T-helper 2 cell treated with Interferon-gamma antibody and Interleukin-4, amounts not matched to agents 5 μg/mL and 100 μg/mL, for 36 hours (primary cell): ENCODE results near the gene IL17REL.
"Not testable (repeated sequence)": the region's sequence is repeated elsewhere in the genome, so short reads cannot be mapped to it uniquely, and the experiment has no call there.

Experiments used
- DNase-seq: peaks from one replicate; pipeline ENCODE4 v3.0.0; 2021; ENCODE audit warnings: low spot score
- H3K27ac Mint-ChIP-seq: one replicate; pipeline ENCODE4 v1.8.0; 2021; ENCODE audit warnings: mild to moderate bottlenecking, mixed read lengths
- H3K27me3 Mint-ChIP-seq: one replicate; pipeline ENCODE4 v1.8.0; 2021; ENCODE audit warnings: low read depth, mixed read lengths
- H3K36me3 Mint-ChIP-seq: one replicate; pipeline ENCODE4 v1.8.0; 2021; ENCODE audit warnings: low read depth, mixed read lengths
- H3K4me1 Mint-ChIP-seq: one replicate; pipeline ENCODE4 v1.8.0; 2021; ENCODE audit warnings: low read depth, mixed read lengths
- H3K4me3 Mint-ChIP-seq: one replicate; pipeline ENCODE4 v1.8.0; 2022; ENCODE audit warnings: mild to moderate bottlenecking, moderate library complexity, mixed read lengths
- H3K9me3 Mint-ChIP-seq: one replicate; pipeline ENCODE4 v1.8.0; 2021; ENCODE audit warnings: mixed read lengths

Gene IL17REL

DNA sequence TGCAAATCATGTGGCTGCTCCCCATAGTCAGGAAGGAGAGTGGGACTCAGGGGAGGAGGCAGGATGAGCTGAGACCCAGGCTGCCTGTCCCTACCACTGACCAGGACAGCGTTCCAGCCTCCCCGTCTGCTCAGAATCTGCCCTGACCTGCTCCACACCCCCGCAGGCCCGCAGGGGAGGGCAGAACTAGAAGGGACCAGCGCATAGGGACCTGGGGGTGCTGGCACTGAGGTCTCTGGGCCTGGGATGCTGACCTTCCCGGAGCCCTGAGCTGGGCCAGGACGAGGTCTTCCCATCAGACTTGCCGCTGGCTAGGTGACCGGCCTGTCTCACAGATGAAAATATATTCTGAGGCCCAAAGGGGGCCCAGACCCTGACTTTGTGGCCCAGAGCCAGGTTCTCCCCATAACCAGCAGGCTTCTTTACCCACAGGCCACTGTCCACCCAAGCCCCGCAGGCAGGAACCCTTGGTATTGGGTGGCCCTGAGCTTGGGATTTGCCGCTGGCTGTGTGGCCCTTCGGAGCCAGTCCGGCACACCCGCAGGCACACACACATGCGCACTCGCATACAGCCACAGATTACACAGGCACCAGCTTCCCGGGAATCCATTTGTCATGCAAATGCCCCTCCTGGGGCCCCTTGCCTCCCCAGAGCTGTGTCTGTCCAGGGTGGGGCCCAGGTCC, 65.8 kb downstream of the IL17REL start:
- H3K27me3 Mint-ChIP-seq, result no peaks in the 10 kb centered on the region
- H3K4me1 Mint-ChIP-seq, result peaks cover 4% of the 10 kb centered on the region
- H3K36me3 Mint-ChIP-seq, result no peaks in the 10 kb centered on the region
- H3K9me3 Mint-ChIP-seq, result peaks cover 4% of the 10 kb centered on the region
- DNase-seq, result no peak
- H3K4me3 Mint-ChIP-seq, result no peak overlapping the region
- H3K27ac Mint-ChIP-seq, result peak overlapping the region; percentile 20

DNA sequence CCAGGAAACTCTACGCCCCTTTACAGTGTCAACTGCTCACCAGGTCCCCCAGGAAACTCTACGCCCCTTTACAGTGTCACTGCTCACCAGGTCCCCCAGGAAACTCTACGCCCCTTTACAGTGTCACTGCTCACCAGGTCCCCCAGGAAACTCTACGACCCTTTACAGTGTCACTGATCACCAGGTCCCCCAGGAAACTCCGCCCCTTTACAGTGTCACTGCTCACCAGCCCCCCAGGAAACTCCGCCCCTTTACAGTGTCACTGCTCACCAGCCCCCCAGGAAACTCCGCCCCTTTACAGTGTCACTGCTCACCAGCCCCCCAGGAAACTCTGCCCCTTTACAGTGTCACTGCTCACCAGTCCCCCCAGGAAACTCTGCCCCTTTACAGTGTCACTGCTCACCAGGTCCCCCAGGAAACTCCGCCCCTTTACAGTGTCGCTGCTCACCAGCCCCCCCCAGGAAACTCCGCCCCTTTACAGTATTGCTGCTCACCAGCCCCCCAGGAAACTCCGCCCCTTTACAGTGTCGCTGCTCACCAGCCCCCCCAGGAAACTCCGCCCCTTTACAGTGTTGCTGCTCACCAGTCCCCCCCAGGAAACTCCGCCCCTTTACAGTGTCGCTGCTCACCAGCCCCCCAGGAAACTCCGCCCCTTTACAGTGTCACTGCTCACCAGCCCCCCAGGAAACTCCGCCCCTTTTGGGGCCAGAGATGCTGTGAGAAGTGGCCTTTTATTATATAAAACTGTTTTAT, 67.3 kb downstream of the IL17REL start:
- not testable (repeated sequence) for H3K4me1 Mint-ChIP-seq, DNase-seq, H3K36me3 Mint-ChIP-seq, H3K9me3 Mint-ChIP-seq, H3K27me3 Mint-ChIP-seq, H3K4me3 Mint-ChIP-seq
- H3K27ac Mint-ChIP-seq, result peak overlapping the region; percentile 88
